Measurements from ENCODE around the gene NMNAT2. TPM values are rescaled to one million over a fixed set of nuclear protein-coding genes. Genes with fewer than 3 reads are reported as not detected.

Gene NMNAT2
- total RNA-seq, 8 experiments from 2014 or later: 0.25 to 68.9 (median 37.4) TPM

GRCh38 chr1:183318433-183318832 lies 99.7 kb downstream of the NMNAT2 start:
- Histone ChIP-seq H3K27ac (no peak overlapping the region), H3K4me3 (no peak overlapping the region), H3K4me1 (replicated peaks in 1 of 2) (peaks cover 0 to 4% of the 10 kb centered on the region in 2 donors)
- 0 to 80% (median 33%) methylated on average over 1 to 4 of the region's 4 CpGs; no CpG with 5 or more reads in 4 of the 10 experiments for WGBS, 10 experiments
- ATAC-seq (replicated peaks in 6 of 8): peak; percentile 53 to 100 (median 67)
- in situ Hi-C loops (cut with MboI; ENCODE audit: low pct_unique_long_range_greater_than_20kb in 2 of 9, low sequenced_read_pairs in 9 of 9, unreplicated experiment in 9 of 9): no loop called here

GRCh38 chr1:183315991-183316758 lies 102.0 kb downstream of the NMNAT2 start:
- WGBS, 10 experiments: 42 to 92% (median 65%) methylated on average over 1 to 3 of the region's 6 CpGs; no CpG with 5 or more reads in 2 of the 10 experiments
- H3K4me3 ChIP-seq: no peak overlapping the region
- peak in 5 of 8 experiments; percentile 15 to 60 (median 36) for ATAC-seq (replicated peaks in 6 of 8)
- peaks cover 0 to 10% of the 10 kb centered on the region in 2 donors for H3K4me1 ChIP-seq (replicated peaks in 1 of 2)
- in situ Hi-C loops (cut with MboI; ENCODE audit: low pct_unique_long_range_greater_than_20kb in 2 of 9, low sequenced_read_pairs in 9 of 9, unreplicated experiment in 9 of 9): no loop called here
- H3K27ac ChIP-seq: no peak overlapping the region

- Histone ChIP-seq H3K27ac (no peak overlapping the region), H3K4me3 (no peak overlapping the region), H3K4me1 (replicated peaks in 1 of 2) (peaks cover 0 to 18% of the 10 kb centered on the region in 2 donors)
- ATAC-seq (replicated peaks in 6 of 8): no peak
- 0 to 83% (median 64%) methylated on average over 1 to 3 of the region's 3 CpGs; no CpG with 5 or more reads in 6 of the 10 experiments for WGBS, 10 experiments
- in situ Hi-C loops (cut with MboI; ENCODE audit: low pct_unique_long_range_greater_than_20kb in 2 of 9, low sequenced_read_pairs in 9 of 9, unreplicated experiment in 9 of 9): no loop called here
Observed at GRCh38 chr1:183313063-183313462, 105.1 kb downstream of the NMNAT2 start.

- no peak overlapping the region for H3K27ac ChIP-seq
- in situ Hi-C loops (cut with MboI; ENCODE audit: low pct_unique_long_range_greater_than_20kb in 2 of 9, low sequenced_read_pairs in 9 of 9, unreplicated experiment in 9 of 9): no loop called here
- no peak overlapping the region for H3K4me3 ChIP-seq
- peaks cover 0 to 15% of the 10 kb centered on the region in 2 donors for H3K4me1 ChIP-seq (replicated peaks in 1 of 2)
- 43 to 100% (median 83%) methylated on average over 1 to 5 of the region's 5 CpGs; no CpG with 5 or more reads in 1 of the 10 experiments for WGBS, 10 experiments
- peak in 5 of 8 experiments; percentile 9 to 62 (median 51) for ATAC-seq (replicated peaks in 6 of 8)
Observed at GRCh38 chr1:183310753-183311479, 107.3 kb downstream of the NMNAT2 start.

GRCh38 chr1:183308719-183309118 lies 109.5 kb downstream of the NMNAT2 start:
- 50 to 100% (median 89%) methylated on average over 1 to 4 of the region's 4 CpGs; no CpG with 5 or more reads in 1 of the 10 experiments for WGBS, 10 experiments
- no peak overlapping the region for H3K4me3 ChIP-seq
- ATAC-seq (replicated peaks in 6 of 8): no peak
- H3K4me1 ChIP-seq (replicated peaks in 1 of 2): peaks cover 17 to 31% of the 10 kb centered on the region in 2 donors
- H3K27ac ChIP-seq: no peak overlapping the region
- in situ Hi-C loops (cut with MboI; ENCODE audit: low pct_unique_long_range_greater_than_20kb in 2 of 9, low sequenced_read_pairs in 9 of 9, unreplicated experiment in 9 of 9): no loop called here

GRCh38 chr1:183306317-183307042 lies 111.7 kb downstream of the NMNAT2 start:
- WGBS, 10 experiments: 56 to 100% (median 64%) methylated on average over 2 to 5 of the region's 5 CpGs; no CpG with 5 or more reads in 1 of the 10 experiments
- Histone ChIP-seq H3K27ac (no peak overlapping the region), H3K4me3 (no peak overlapping the region), H3K4me1 (replicated peaks in 1 of 2) (peaks cover 17 to 33% of the 10 kb centered on the region in 2 donors)
- no peak for ATAC-seq (replicated peaks in 6 of 8)
- in situ Hi-C loops (cut with MboI; ENCODE audit: low pct_unique_long_range_greater_than_20kb in 2 of 9, low sequenced_read_pairs in 9 of 9, unreplicated experiment in 9 of 9): no loop called here

- peak in 5 of 8 experiments; percentile 76 to 94 (median 92) for ATAC-seq (replicated peaks in 6 of 8)
- WGBS, 10 experiments: 31 to 87% (median 45%) methylated on average over 1 to 7 of the region's 7 CpGs
- H3K4me3 ChIP-seq: no peak overlapping the region
- peaks cover 17 to 21% of the 10 kb centered on the region in 2 donors for H3K4me1 ChIP-seq (replicated peaks in 1 of 2)
- peak overlapping the region in 1 of 2 donors; percentile 43 for H3K27ac ChIP-seq
- in situ Hi-C loops (cut with MboI; ENCODE audit: low pct_unique_long_range_greater_than_20kb in 2 of 9, low sequenced_read_pairs in 9 of 9, unreplicated experiment in 9 of 9): no loop called here
Observed at GRCh38 chr1:183304440-183305107, 113.6 kb downstream of the NMNAT2 start.

- Histone ChIP-seq H3K4me3 (no peak overlapping the region), H3K4me1 (replicated peaks in 1 of 2) (peaks cover 17 to 21% of the 10 kb centered on the region in 2 donors), H3K27ac (peak overlapping the region in 1 of 2 donors; percentile 43)
- WGBS, 10 experiments: 75 to 100% (median 92%) methylated on average over 1 to 3 of the region's 3 CpGs; no CpG with 5 or more reads in 1 of the 10 experiments
- in situ Hi-C loops (cut with MboI; ENCODE audit: low pct_unique_long_range_greater_than_20kb in 2 of 9, low sequenced_read_pairs in 9 of 9, unreplicated experiment in 9 of 9): no loop called here
- no peak for ATAC-seq (replicated peaks in 6 of 8)
Observed at GRCh38 chr1:183303901-183304300, 114.3 kb downstream of the NMNAT2 start.

- Histone ChIP-seq H3K27ac (no peak overlapping the region), H3K4me1 (replicated peaks in 1 of 2) (peaks cover 17 to 21% of the 10 kb centered on the region in 2 donors), H3K4me3 (no peak overlapping the region)
- in situ Hi-C loops (cut with MboI; ENCODE audit: low pct_unique_long_range_greater_than_20kb in 2 of 9, low sequenced_read_pairs in 9 of 9, unreplicated experiment in 9 of 9): no loop called here
- ATAC-seq (replicated peaks in 6 of 8): no peak
- 35 to 100% (median 72%) methylated on average over 1 to 4 of the region's 4 CpGs for WGBS, 10 experiments
Observed at GRCh38 chr1:183303323-183303645, 114.9 kb downstream of the NMNAT2 start.

- peak in 1 of 8 experiments; percentile 29 for ATAC-seq (replicated peaks in 6 of 8)
- H3K27ac ChIP-seq: no peak overlapping the region
Observed at GRCh38 chr1:183302452-183303322, 115.5 kb downstream of the NMNAT2 start.

GRCh38 chr1:183301239-183301638 lies 116.9 kb downstream of the NMNAT2 start:
- in situ Hi-C loops (cut with MboI; ENCODE audit: low pct_unique_long_range_greater_than_20kb in 2 of 9, low sequenced_read_pairs in 9 of 9, unreplicated experiment in 9 of 9): no loop called here
- 20 to 100% (median 88%) methylated on average over 1 to 3 of the region's 3 CpGs; no CpG with 5 or more reads in 2 of the 10 experiments for WGBS, 10 experiments
- Histone ChIP-seq H3K4me3 (no peak overlapping the region), H3K4me1 (replicated peaks in 1 of 2) (peaks cover 17 to 21% of the 10 kb centered on the region in 2 donors), H3K27ac (no peak overlapping the region)
- ATAC-seq (replicated peaks in 6 of 8): no peak

More at GRCh38 chr1:183302452-183303322, 115.5 kb downstream of the NMNAT2 start:
- in situ Hi-C loops (cut with MboI; ENCODE audit: low pct_unique_long_range_greater_than_20kb in 2 of 9, low sequenced_read_pairs in 9 of 9, unreplicated experiment in 9 of 9): no loop called here
- Histone ChIP-seq H3K4me1 (replicated peaks in 1 of 2) (peaks cover 17 to 21% of the 10 kb centered on the region in 2 donors), H3K4me3 (no peak overlapping the region)
- WGBS, 10 experiments: 29 to 100% (median 85%) methylated on average over 1 to 5 of the region's 5 CpGs; no CpG with 5 or more reads in 1 of the 10 experiments
